Measurements from ENCODE around the gene CTNNA1. TPM values are rescaled to one million over a fixed set of nuclear protein-coding genes. Genes with fewer than 3 reads are reported as not detected.

CTNNA1 gene
- total and polyA plus RNA-seq, 2 of the 8 experiments (the other 6 are each of a cell fraction or from before 2014, with no cell fraction given) = 115 to 349 TPM

DNA sequence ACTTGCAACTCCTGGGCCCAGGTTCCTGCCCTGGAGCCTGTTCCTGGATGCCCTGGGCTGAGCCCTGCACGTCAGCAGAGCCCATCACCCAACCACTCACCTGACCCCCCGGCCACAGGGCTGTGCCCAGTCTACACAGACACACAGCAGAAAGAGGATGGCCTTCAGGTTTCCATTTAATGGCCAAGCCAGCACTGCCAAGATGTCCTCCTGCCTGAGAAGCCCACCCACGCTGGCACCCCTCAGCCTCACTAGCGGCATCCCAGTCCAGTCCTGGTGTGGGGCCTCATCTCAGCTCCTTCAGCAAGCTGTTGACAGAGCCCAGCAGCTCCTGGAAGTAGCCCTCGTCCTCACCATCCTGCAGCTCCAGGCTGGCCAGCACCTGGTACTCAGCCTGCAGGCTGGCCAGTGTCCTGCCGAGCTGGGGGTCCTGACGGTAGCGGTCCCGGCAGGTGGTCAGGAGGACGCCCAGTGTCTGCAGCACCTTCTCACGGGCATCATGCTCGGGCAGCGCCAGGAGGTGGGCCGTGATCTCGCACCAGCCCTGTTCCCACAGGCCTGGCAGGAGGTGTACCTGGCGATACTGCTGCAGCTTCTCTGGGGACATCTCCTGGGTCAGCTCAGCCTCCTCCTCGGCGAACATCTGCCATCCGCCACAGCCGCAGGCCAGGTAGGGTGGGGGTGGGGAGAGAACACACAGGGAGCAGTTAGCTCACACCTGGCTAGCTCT lies 193.8 kb downstream of the CTNNA1 start:
- no peak for DNase-seq (ENCODE audit: low read depth in 1 of 2, low spot score in 2 of 2)
- Histone ChIP-seq H3K14ac (ENCODE audit: insufficient read length) (no peak overlapping the region), H3K4me1 (replicated peaks in 1 of 4; ENCODE audit: control insufficient read depth in 3 of 4, insufficient read depth in 4 of 4, low read length in 3 of 4) (peaks cover 0 to 24% (median 11%) of the 10 kb centered on the region in 4 experiments; a peak in 6 of 7 replicates), H2AK5ac (ENCODE audit: low read depth, low read length) (0 out of 2 replicates have a peak overlapping the region, but pooled peaks have one; percentile 1), H2BK15ac (ENCODE audit: low read length) (0 out of 2 replicates have a peak overlapping the region, but pooled peaks have one; percentile 37), H2BK120ac (replicated peaks; ENCODE audit: low read depth, low read length) (no peak overlapping the region), H3K9ac (replicated peaks in 1 of 4; ENCODE audit: extremely low read depth in 1 of 4, low read depth in 3 of 4, low read length in 3 of 4) (no peak overlapping the region), H3K36me3 (ENCODE audit: control insufficient read depth in 2 of 4, insufficient read depth in 4 of 4, low read length in 3 of 4) (no peaks in the 10 kb centered on the region), H3K79me2 (ENCODE audit: control insufficient read depth in 1 of 2, insufficient read depth in 2 of 2, low read length in 2 of 2) (no peaks in the 10 kb centered on the region), H4K91ac (replicated peaks; ENCODE audit: insufficient read length, low read length) (no peak overlapping the region), H4K20me1 (replicated peaks in 1 of 2; ENCODE audit: control insufficient read depth in 1 of 2, insufficient read depth in 2 of 2, low read length in 2 of 2) (peaks cover 0 to 3% of the 10 kb centered on the region in 2 experiments), H3K18ac (ENCODE audit: extremely low read depth, low read length) (no peak overlapping the region), H4K8ac (ENCODE audit: extremely low read depth, insufficient read depth, low read length) (no peak overlapping the region), H4K5ac (ENCODE audit: insufficient read length, low read depth, low read length) (no peak overlapping the region), H2BK5ac (ENCODE audit: low read depth, low read length) (no peak overlapping the region; the same call in 1 of the 2 replicates), H3K23me2 (ENCODE audit: low read depth, low read length) (no peaks in the 10 kb centered on the region), H3K79me1 (ENCODE audit: low read depth, low read length) (no peaks in the 10 kb centered on the region), H3K23ac (ENCODE audit: insufficient read length) (no peak overlapping the region), H2BK20ac (ENCODE audit: low read length) (no peak overlapping the region), H3K4me3 (ENCODE audit: extremely low read depth in 1 of 4, insufficient read depth in 2 of 4, low read depth in 3 of 4, low read length in 4 of 4) (no peak overlapping the region), H3K27me3 (replicated peaks in 1 of 4; ENCODE audit: control insufficient read depth in 3 of 4, extremely low read depth in 1 of 4, insufficient read depth in 3 of 4, low read length in 3 of 4) (no peaks in the 10 kb centered on the region), H2BK12ac (ENCODE audit: low read depth, low read length) (0 out of 2 replicates have a peak overlapping the region, but pooled peaks have one; percentile 39), H3K4me2 (ENCODE audit: insufficient read depth in 1 of 2, low read depth in 2 of 2, low read length in 2 of 2) (no peak overlapping the region), H3K27ac (ENCODE audit: low read depth, low read length) (no peak overlapping the region; the same call in 1 of the 2 replicates), H3K9me3 (ENCODE audit: insufficient read depth in 2 of 2, low read depth in 1 of 2, low read length in 1 of 2) (no peaks in the 10 kb centered on the region), H3K56ac (replicated peaks; ENCODE audit: insufficient read length, low read depth, low read length) (no peak overlapping the region), H2AFZ (ENCODE audit: low read length) (no peak overlapping the region), H3K4ac (replicated peaks; ENCODE audit: insufficient read length, low read depth, low read length) (no peak overlapping the region)
- CTCF ChIA-PET (ENCODE audit: partially characterized antibody) = interaction anchor here (0.6 to 3.1 kb wide), 13 partner anchors 9 to 1241 kb away, joined by 3 to 19 read pairs (median 4); no protein-coding TSS in a partner anchor
- POLR2A ChIA-PET (ENCODE audit: partially characterized antibody) = interaction anchor here (1.0 to 1.6 kb wide), 4 partner anchors 11 to 371 kb away, joined by 3 to 4 read pairs (median 3); partner anchors contain the start of gene MATR3
- 90% methylated on average over 20 of the region's 20 CpGs; no CpG with 5 or more reads in 1 of the 2 experiments for WGBS, 2 experiments (ENCODE audit: extremely low coverage in 1 of 2, insufficient coverage in 1 of 2, insufficient read length in 1 of 2, insufficient replicate concordance in 2 of 2, low coverage in 1 of 2, low lambda C conversion rate in 2 of 2, missing lambda C conversion rate in 1 of 2)
- no peak for FAIRE-seq
- TF ChIP-seq NRF1 (IDR thresholded peaks at IDR 0.05; ENCODE audit: low read depth, low read length) = no peak
- TF ChIP-seq NANOG (IDR thresholded peaks at IDR 0.05; ENCODE audit: insufficient read depth, low read depth, low read length, poor library complexity, severe bottlenecking) = no peak
- TF ChIP-seq TAF7 (optimal IDR thresholded peaks at IDR 0.05; ENCODE audit: borderline replicate concordance, low read depth, low read length) = no peak
- TF ChIP-seq KDM5A (IDR thresholded peaks at IDR 0.05; ENCODE audit: low read length) = no peak
- no peak for TF ChIP-seq EZH2 (IDR thresholded peaks at IDR 0.05; ENCODE audit: low read depth, low read length, severe bottlenecking)
- no peak for TF ChIP-seq KDM1A (IDR thresholded peaks at IDR 0.05; ENCODE audit: borderline replicate concordance, low read length)
- no peak for TF ChIP-seq TCF12 (IDR thresholded peaks at IDR 0.05; ENCODE audit: low read depth, low read length)
- no peak for TF ChIP-seq CTBP2 (IDR thresholded peaks at IDR 0.05; ENCODE audit: borderline replicate concordance, insufficient read depth, insufficient read length, low read length)
- TF ChIP-seq, protein P1, sequence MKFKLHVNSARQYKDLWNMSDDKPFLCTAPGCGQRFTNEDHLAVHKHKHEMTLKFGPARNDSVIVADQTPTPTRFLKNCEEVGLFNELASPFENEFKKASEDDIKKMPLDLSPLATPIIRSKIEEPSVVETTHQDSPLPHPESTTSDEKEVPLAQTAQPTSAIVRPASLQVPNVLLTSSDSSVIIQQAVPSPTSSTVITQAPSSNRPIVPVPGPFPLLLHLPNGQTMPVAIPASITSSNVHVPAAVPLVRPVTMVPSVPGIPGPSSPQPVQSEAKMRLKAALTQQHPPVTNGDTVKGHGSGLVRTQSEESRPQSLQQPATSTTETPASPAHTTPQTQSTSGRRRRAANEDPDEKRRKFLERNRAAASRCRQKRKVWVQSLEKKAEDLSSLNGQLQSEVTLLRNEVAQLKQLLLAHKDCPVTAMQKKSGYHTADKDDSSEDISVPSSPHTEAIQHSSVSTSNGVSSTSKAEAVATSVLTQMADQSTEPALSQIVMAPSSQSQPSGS (IDR thresholded peaks at IDR 0.05; ENCODE audit: low read length) = no peak
- no peak for TF ChIP-seq JUND (IDR thresholded peaks at IDR 0.05; ENCODE audit: low read length)
